H1 (cell line): ENCODE results near the gene NFX1. TPM values are rescaled to one million over a fixed set of nuclear protein-coding genes. Genes with fewer than 3 reads are reported as not detected.

Source experiments
- CEBPB ChIP-seq: IDR thresholded peaks from 2 replicates; pipeline ENCODE4 v1.6.1; 2012; ENCODE audit warnings: low read depth, low read length
- EZH2 ChIP-seq: fragments of 200-600 bp; sonication (generic); IDR thresholded peaks from 2 replicates; pipeline ENCODE4 v1.7.1; 2012; ENCODE audit warnings: low read depth, mild to moderate bottlenecking, moderate library complexity, low read length, inconsistent platforms; ENCODE audit not compliant: severe bottlenecking
- NRF1 ChIP-seq: IDR thresholded peaks from 2 replicates; pipeline ENCODE4 v1.6.1; 2011; ENCODE audit warnings: mild to moderate bottlenecking, low read depth, low read length, improper control_type of control experiment
- TCF12 ChIP-seq: IDR thresholded peaks from 2 replicates; pipeline ENCODE4 v1.6.1; 2011; ENCODE audit warnings: low read depth, mild to moderate bottlenecking, low read length
- ZNF274 ChIP-seq: IDR thresholded peaks from 2 replicates; pipeline ENCODE4 v1.7.0; 2012; ENCODE audit warnings: low read length, borderline replicate concordance; ENCODE audit errors: extremely low read depth
- polyA plus RNA-seq, 7 experiments: library from polyadenylated mRNA; depleted of rRNA in 3 of 7; stranded (reverse) in 5 of 7; unstranded in 2 of 7; fragments of >200 nt in 5 of 7; fragments of 200-250 nt in 2 of 7; gene quantifications; 1 replicate in 5 of 7; 2 replicates in 1 of 7; 4 replicates in 1 of 7; pipeline versions ENCODE4 v1.2.1 to v1.2.3, GENCODE V29; 2011 to 2013; ENCODE audit warnings: missing spikeins in 2 of 7, mixed read lengths in 2 of 7
- total RNA-seq: library from RNA; stranded (reverse); fragmentation: NEBNext Ultra II Directional; extraction: Animal tissue kit (Norgen Biotek cat#: 25700); gene quantifications from 2 replicates; pipeline ENCODE4 v1.2.1, GENCODE V29; 2021

Gene NFX1
- total and polyA plus RNA-seq, 2 of the 8 experiments (the other 6 are each of a cell fraction or from before 2014, with no cell fraction given) = 19.4 to 28.4 TPM

- TF ChIP-seq NRF1 (no peak), CEBPB (no peak), TCF12 (no peak), EZH2 (no peak), ZNF274 (no peak)
- TF ChIP-seq, all 59 proteins: peak for 2
Observed at GRCh38 chr9:33289936-33290246, 425 bp upstream of the NFX1 start (continued).
